HL-60 (cell line): ENCODE data around the gene MGME1.

ENCODE experiments used
- DNase-seq, 2 experiments: peaks; one replicate each; pipeline ENCODE4 v3.0.0-alpha.2; 2010 to 2020; ENCODE audit warnings: low read depth in 1 of 2, low spot score in 1 of 2
- H3K27ac ChIP-seq: fragments of 250-450 bp; sonication (Bioruptor Pico); replicated peaks from 2 replicates; pipeline ENCODE4 v1.5.1; 2020; ENCODE audit warnings: mild to moderate bottlenecking, moderate library complexity
- H3K27me3 ChIP-seq: fragments of 250-450 bp; sonication (Bioruptor Pico); 2 replicates; pipeline ENCODE4 v1.5.1; 2021; ENCODE audit warnings: mild to moderate bottlenecking, moderate library complexity; ENCODE audit not compliant: insufficient read depth, poor library complexity, severe bottlenecking
- H3K4me3 ChIP-seq: replicated peaks from 2 replicates; pipeline ENCODE4 v1.5.1; 2011; ENCODE audit warnings: mild to moderate bottlenecking, control low read depth, low read length; ENCODE audit not compliant: insufficient read depth
- GABPA ChIP-seq: IDR thresholded peaks from 2 replicates; pipeline ENCODE4 v1.6.1; 2012; ENCODE audit warnings: low read depth
- POLR2AphosphoS5 ChIP-seq: IDR thresholded peaks from 2 replicates; pipeline ENCODE4 v1.6.1; 2012; ENCODE audit warnings: low read depth
- SPI1 ChIP-seq: IDR thresholded peaks from 2 replicates; pipeline ENCODE4 v1.6.1; 2012; ENCODE audit warnings: low read depth, mild to moderate bottlenecking, borderline replicate concordance
- TF ChIP-seq, protein P1 (sequence below): IDR thresholded peaks from one replicate; pipeline ENCODE4 v1.5.1; 2011; ENCODE audit warnings: low read length, control low read depth, inconsistent platforms; ENCODE audit not compliant: insufficient read depth
- TF ChIP-seq, protein P2 (sequence below): IDR thresholded peaks from 2 replicates; pipeline ENCODE4 v1.6.1; 2012; ENCODE audit warnings: low read depth; ENCODE audit not compliant: insufficient replicate concordance

MGME1 gene

DNA sequence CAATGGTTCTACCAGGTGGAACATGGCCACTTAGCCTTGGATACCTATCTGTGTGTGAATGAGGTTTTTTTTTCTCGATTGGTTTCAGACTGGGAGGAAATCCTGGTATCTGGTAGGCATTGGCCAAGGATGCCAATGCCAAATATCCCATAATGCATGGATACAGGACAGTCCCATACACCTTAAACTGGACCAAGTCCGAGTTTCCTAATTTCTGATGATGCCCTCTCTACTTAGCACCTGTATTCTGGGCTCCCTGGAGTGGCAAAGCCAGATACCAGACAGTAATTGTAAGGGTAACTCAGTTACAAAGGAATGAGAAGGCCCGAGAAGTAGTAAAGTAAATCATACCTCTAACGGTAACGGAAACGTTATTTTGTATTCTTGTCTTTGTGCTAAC lies 18.1 kb upstream of the MGME1 start:
- H3K27ac ChIP-seq: no peak overlapping the region

DNA sequence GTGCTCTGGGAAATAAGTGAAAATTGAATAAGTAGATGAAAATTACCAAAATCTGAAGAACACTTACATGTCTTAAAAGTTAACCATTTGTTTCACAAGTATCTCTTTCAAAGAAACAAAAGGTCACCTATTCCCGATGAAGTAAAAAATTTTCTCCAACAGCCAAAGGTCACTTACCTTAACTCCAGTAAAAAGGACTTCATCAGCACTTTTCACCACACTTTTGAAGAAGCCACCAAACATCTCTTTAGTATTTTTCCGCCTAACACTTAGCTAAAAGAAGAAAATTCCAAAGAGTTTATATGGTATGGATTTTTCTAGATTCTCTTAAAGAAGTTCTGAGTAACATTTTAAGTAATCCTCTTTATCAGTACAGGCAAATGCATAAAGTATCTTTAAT lies 17.5 kb upstream of the MGME1 start:
- H3K4me3 ChIP-seq: no peak overlapping the region
- no peak for DNase-seq
- H3K27me3 ChIP-seq: no peaks in the 10 kb centered on the region
- TF ChIP-seq POLR2AphosphoS5 (no peak), GABPA (no peak), SPI1 (no peak)
- TF ChIP-seq, protein P1, sequence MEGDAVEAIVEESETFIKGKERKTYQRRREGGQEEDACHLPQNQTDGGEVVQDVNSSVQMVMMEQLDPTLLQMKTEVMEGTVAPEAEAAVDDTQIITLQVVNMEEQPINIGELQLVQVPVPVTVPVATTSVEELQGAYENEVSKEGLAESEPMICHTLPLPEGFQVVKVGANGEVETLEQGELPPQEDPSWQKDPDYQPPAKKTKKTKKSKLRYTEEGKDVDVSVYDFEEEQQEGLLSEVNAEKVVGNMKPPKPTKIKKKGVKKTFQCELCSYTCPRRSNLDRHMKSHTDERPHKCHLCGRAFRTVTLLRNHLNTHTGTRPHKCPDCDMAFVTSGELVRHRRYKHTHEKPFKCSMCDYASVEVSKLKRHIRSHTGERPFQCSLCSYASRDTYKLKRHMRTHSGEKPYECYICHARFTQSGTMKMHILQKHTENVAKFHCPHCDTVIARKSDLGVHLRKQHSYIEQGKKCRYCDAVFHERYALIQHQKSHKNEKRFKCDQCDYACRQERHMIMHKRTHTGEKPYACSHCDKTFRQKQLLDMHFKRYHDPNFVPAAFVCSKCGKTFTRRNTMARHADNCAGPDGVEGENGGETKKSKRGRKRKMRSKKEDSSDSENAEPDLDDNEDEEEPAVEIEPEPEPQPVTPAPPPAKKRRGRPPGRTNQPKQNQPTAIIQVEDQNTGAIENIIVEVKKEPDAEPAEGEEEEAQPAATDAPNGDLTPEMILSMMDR: no peak
- TF ChIP-seq, protein P2, sequence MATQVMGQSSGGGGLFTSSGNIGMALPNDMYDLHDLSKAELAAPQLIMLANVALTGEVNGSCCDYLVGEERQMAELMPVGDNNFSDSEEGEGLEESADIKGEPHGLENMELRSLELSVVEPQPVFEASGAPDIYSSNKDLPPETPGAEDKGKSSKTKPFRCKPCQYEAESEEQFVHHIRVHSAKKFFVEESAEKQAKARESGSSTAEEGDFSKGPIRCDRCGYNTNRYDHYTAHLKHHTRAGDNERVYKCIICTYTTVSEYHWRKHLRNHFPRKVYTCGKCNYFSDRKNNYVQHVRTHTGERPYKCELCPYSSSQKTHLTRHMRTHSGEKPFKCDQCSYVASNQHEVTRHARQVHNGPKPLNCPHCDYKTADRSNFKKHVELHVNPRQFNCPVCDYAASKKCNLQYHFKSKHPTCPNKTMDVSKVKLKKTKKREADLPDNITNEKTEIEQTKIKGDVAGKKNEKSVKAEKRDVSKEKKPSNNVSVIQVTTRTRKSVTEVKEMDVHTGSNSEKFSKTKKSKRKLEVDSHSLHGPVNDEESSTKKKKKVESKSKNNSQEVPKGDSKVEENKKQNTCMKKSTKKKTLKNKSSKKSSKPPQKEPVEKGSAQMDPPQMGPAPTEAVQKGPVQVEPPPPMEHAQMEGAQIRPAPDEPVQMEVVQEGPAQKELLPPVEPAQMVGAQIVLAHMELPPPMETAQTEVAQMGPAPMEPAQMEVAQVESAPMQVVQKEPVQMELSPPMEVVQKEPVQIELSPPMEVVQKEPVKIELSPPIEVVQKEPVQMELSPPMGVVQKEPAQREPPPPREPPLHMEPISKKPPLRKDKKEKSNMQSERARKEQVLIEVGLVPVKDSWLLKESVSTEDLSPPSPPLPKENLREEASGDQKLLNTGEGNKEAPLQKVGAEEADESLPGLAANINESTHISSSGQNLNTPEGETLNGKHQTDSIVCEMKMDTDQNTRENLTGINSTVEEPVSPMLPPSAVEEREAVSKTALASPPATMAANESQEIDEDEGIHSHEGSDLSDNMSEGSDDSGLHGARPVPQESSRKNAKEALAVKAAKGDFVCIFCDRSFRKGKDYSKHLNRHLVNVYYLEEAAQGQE: no peak
- H3K27ac ChIP-seq: no peak overlapping the region

More for the DNA sequence above, 18.1 kb upstream of the MGME1 start:
- no peak for DNase-seq
- no peak for TF ChIP-seq POLR2AphosphoS5
- no peak for TF ChIP-seq SPI1
- TF ChIP-seq, protein P1: no peak
- TF ChIP-seq, protein P2: no peak
- TF ChIP-seq GABPA: no peak
- Histone ChIP-seq H3K4me3 (no peak overlapping the region), H3K27me3 (no peaks in the 10 kb centered on the region)

DNA sequence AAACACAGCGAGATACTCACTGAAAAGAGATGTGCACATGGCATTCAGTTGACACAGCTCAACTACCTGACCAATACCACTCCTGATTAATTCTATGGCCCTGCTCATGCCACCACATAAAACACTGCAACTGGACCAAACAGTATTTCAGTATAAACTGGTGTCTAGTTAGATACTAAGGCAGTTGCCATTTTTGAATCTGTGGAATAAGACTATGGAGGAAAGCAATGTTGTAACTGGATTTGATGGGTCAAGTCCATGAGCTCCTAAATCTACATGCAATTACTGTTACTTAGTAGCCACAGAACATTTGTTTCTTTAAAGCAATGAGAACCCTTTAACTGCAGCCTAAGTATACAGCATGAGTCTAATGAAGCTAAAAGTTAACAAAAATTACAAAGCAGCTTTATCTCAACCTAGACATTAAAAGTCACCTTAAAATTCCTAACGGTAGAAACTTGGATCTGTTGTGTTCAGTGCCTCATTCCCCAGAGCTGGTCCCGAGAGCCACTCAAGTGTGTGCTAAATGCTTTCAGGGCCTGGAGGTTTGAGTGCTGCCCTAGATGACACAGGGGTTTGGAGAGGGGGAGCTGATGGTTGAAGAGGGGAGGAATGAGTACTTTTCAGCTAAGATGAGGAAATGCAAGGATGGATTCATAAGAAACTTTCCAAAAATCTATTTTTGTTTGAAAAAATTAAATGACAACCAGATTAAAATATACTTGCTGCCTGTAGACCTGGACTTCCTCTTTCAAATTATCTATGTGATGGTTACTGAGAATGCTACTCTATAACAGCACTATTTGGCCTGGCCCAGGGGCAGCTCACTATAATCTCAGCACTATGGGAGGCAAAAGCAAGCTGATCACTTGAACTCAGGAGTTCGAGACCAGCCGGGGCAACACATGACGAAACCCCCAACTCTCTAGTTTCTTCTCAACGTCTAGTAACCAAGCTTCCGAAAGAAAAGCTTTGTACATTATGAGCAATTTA lies 15.8 kb upstream of the MGME1 start:
- Histone ChIP-seq H3K27me3 (no peaks in the 10 kb centered on the region), H3K27ac (no peak overlapping the region), H3K4me3 (no peak overlapping the region)
- TF ChIP-seq, protein P2: no peak
- peak; percentile 55 for TF ChIP-seq SPI1
- TF ChIP-seq, protein P1: no peak
- TF ChIP-seq POLR2AphosphoS5: no peak
- no peak for TF ChIP-seq GABPA
- DNase-seq: no peak
